Endothelial cell of umbilical vein (primary cell): ENCODE results near the gene SPATS2L. TPM values are rescaled to one million over a fixed set of nuclear protein-coding genes. Genes with fewer than 3 reads are reported as not detected.

Experiments
- BruUV-seq: library from RNA; stranded (reverse); fragments of 400-500 nt; replicated peaks from 2 replicates; lab custom pipeline; 2021; lab: Mats Ljungman, UMichigan
- CTCF ChIA-PET: fragments of 300-600, 350-600 bp; sonication (Branson Sonifier 250); formaldehyde crosslinking; loops from one replicate; lab custom pipeline; 2021; ENCODE audit warnings: antibody characterized with exemption, inconsistent platforms; lab: Charles Lee
- POLR2A ChIA-PET: fragments of 300-600, 350-600 bp; sonication (Branson Sonifier 250); formaldehyde crosslinking; loops from one replicate; lab custom pipeline; 2021; ENCODE audit warnings: antibody characterized with exemption, inconsistent platforms; lab: Charles Lee
- DNase-seq: peaks from one replicate; pipeline ENCODE4 v3.0.0-alpha.2; 2011; ENCODE audit warnings: low read depth, low spot score
- FAIRE-seq: peaks from 2 replicates; lab custom pipeline; 2011; peaks lifted over from hg19 to GRCh38; lab: Jason Lieb, UNC
- H2AFZ ChIP-seq: 2 replicates; pipeline ENCODE4 v1.6.0; 2012; ENCODE audit warnings: low read depth, low read length, control low read depth, inconsistent platforms
- H3K27ac ChIP-seq: 2 replicates; pipeline ENCODE4 v1.5.1; 2011; ENCODE audit warnings: low read depth, mild to moderate bottlenecking, control low read depth, low read length, moderate library complexity; ENCODE audit not compliant: insufficient read depth
- H3K27me3 ChIP-seq, 2 experiments: 2 replicates each; pipeline versions ENCODE4 v1.6.0 to v1.6.1; 2011; ENCODE audit warnings: low read length in 2 of 2, mixed read lengths in 1 of 2; ENCODE audit not compliant: control insufficient read depth in 2 of 2, insufficient read depth in 2 of 2
- H3K36me3 ChIP-seq, 2 experiments: 2 replicates in 1 of 2; 3 replicates in 1 of 2; pipeline ENCODE4 v1.5.1; 2011; ENCODE audit warnings: low read length in 2 of 2, mild to moderate bottlenecking in 1 of 2, moderate library complexity in 1 of 2; ENCODE audit not compliant: control insufficient read depth in 2 of 2, insufficient read depth in 2 of 2; ENCODE audit errors: extremely low read depth in 1 of 2
- H3K4me1 ChIP-seq: 3 replicates; pipeline ENCODE4 v1.5.1; 2011; ENCODE audit warnings: mild to moderate bottlenecking, low read length; ENCODE audit not compliant: control insufficient read depth, insufficient read depth; ENCODE audit errors: extremely low read depth
- H3K4me2 ChIP-seq: 2 replicates; pipeline ENCODE4 v1.6.1; 2011; ENCODE audit warnings: low read length, control low read depth, mixed read lengths; ENCODE audit not compliant: insufficient read depth
- H3K4me3 ChIP-seq, 3 experiments: fragments of 200-600 bp in 1 of 3; sonication (generic), shearing (Covaris generic) in 1 of 3; replicated peaks in 1 of 3; 2 replicates each; pipeline ENCODE4 v1.5.1; 2011 to 2016; ENCODE audit warnings: control low read depth in 3 of 3, low read length in 3 of 3, mild to moderate bottlenecking in 2 of 3, inconsistent platforms in 1 of 3, low read depth in 1 of 3, moderate library complexity in 1 of 3; ENCODE audit not compliant: insufficient read depth in 1 of 3
- H3K79me2 ChIP-seq: 2 replicates; pipeline ENCODE4 v1.6.0; 2012; ENCODE audit warnings: low read length, inconsistent platforms; ENCODE audit not compliant: control insufficient read depth, insufficient read depth
- H3K9ac ChIP-seq: replicated peaks from 2 replicates; pipeline ENCODE3; 2011; ENCODE audit warnings: low read length, control low read depth; ENCODE audit not compliant: insufficient read depth; ENCODE audit errors: extremely low read depth
- H3K9me1 ChIP-seq: replicated peaks from 3 replicates; pipeline ENCODE4 v1.6.0; 2011; ENCODE audit warnings: mild to moderate bottlenecking, low read length; ENCODE audit not compliant: control insufficient read depth, insufficient read depth; ENCODE audit errors: extremely low read depth
- H3K9me3 ChIP-seq: replicated peaks from 2 replicates; pipeline ENCODE4 v1.5.1; 2012; ENCODE audit warnings: low read length, inconsistent platforms; ENCODE audit not compliant: control insufficient read depth, insufficient read depth
- H4K20me1 ChIP-seq: replicated peaks from 2 replicates; pipeline ENCODE3; 2011; ENCODE audit warnings: mild to moderate bottlenecking, low read length; ENCODE audit not compliant: control insufficient read depth, insufficient read depth; ENCODE audit errors: extremely low read depth
- EZH2 ChIP-seq: IDR thresholded peaks from 2 replicates; pipeline ENCODE4 v1.6.1; 2012; ENCODE audit warnings: borderline replicate concordance, low read depth, mild to moderate bottlenecking, moderate library complexity, low read length, inconsistent platforms; ENCODE audit not compliant: severe bottlenecking
- FOS ChIP-seq: IDR thresholded peaks from 2 replicates; pipeline ENCODE4 v1.6.1; 2011; ENCODE audit warnings: mild to moderate bottlenecking, low read length, moderate library complexity, borderline replicate concordance; ENCODE audit not compliant: insufficient read depth
- GATA2 ChIP-seq: IDR thresholded peaks from 2 replicates; pipeline ENCODE4 v1.7.0; 2011; ENCODE audit warnings: low read depth, mild to moderate bottlenecking, moderate library complexity, mixed read lengths, low read length; ENCODE audit not compliant: insufficient read length, insufficient read depth
- JUN ChIP-seq: IDR thresholded peaks from 2 replicates; pipeline ENCODE4 v1.6.1; 2011; ENCODE audit warnings: borderline replicate concordance, low read depth; ENCODE audit not compliant: insufficient read length, insufficient read depth
- MYC ChIP-seq: IDR thresholded peaks from one replicate; pipeline ENCODE4 v1.6.1; 2011; ENCODE audit warnings: mild to moderate bottlenecking, low read depth, low read length
- POLR2AphosphoS5 ChIP-seq: IDR thresholded peaks from 2 replicates; pipeline ENCODE4 v1.6.1; 2012; ENCODE audit warnings: low read depth, mild to moderate bottlenecking, control low read depth, low read length, moderate library complexity; ENCODE audit not compliant: insufficient read depth
- dilution Hi-C: fragments of 300-500 bp; cut with MboI; formaldehyde crosslinking; loops from one replicate; pipeline ENCODE4 v1.15.0; 2019; ENCODE audit warnings: low sequenced_read_pairs; ENCODE audit not compliant: extremely low pct_ligation_motif_present
- intact Hi-C: fragments of 100-400 bp; cut with micrococcal nuclease; formaldehyde crosslinking; loops from one replicate; pipeline ENCODE4 v1.10.0; 2022
- polyA plus RNA-seq, 4 experiments: library from polyadenylated mRNA; depleted of rRNA in 3 of 4; stranded (reverse) in 3 of 4; unstranded in 1 of 4; fragments of >200 nt; gene quantifications; 2 replicates each; pipeline versions ENCODE4 v1.2.1 to v1.2.3, GENCODE V29; 2011 to 2012; ENCODE audit warnings: missing spikeins in 1 of 4
- total RNA-seq: library from RNA; stranded (reverse); gene quantifications from 2 replicates; pipeline ENCODE4 v1.2.3, GENCODE V29; 2021
- TF ChIP-seq, protein P1 (sequence below), 2 donors: IDR thresholded peaks; 1 replicate in 1 of 2; 2 replicates in 1 of 2; pipeline ENCODE4 v1.5.1; 2011; ENCODE audit warnings: low read length in 2 of 2, mild to moderate bottlenecking in 2 of 2, moderate library complexity in 2 of 2, control low read depth in 1 of 2, inconsistent platforms in 1 of 2, low read depth in 1 of 2; ENCODE audit not compliant: insufficient read depth in 1 of 2; ENCODE audit errors: extremely low read depth in 1 of 2

Gene SPATS2L
- total and polyA plus RNA-seq, 2 donors (not counting 3 experiments of a cell fraction or from before 2014, with no cell fraction given), result 29.1 to 72.9 TPM

DNA sequence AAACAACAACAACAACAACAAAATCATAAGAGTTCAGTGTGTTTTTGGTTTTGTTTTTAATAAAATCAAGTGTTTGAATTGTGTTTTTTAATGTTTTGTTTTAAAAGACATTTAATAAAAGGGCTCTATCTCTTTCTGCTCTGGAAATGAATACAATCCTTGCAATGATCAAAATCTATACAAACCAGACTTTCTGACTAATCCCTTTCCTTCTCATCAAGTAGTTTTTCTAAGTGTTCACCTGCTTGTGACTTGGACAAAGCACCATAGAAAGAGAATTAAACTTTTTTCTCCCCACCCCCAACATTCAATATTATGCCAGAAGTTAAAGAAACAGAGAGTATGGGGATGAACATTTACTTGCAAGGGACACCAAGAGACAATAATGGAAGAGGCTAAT, 142.0 kb downstream of the SPATS2L start:
- dilution Hi-C loops (no loop called here), intact Hi-C loops (no loop called here)
- TF ChIP-seq EZH2, result no peak
- no peak for TF ChIP-seq FOS
- no peak for TF ChIP-seq MYC
- no peak for TF ChIP-seq POLR2AphosphoS5
- TF ChIP-seq, protein P1, sequence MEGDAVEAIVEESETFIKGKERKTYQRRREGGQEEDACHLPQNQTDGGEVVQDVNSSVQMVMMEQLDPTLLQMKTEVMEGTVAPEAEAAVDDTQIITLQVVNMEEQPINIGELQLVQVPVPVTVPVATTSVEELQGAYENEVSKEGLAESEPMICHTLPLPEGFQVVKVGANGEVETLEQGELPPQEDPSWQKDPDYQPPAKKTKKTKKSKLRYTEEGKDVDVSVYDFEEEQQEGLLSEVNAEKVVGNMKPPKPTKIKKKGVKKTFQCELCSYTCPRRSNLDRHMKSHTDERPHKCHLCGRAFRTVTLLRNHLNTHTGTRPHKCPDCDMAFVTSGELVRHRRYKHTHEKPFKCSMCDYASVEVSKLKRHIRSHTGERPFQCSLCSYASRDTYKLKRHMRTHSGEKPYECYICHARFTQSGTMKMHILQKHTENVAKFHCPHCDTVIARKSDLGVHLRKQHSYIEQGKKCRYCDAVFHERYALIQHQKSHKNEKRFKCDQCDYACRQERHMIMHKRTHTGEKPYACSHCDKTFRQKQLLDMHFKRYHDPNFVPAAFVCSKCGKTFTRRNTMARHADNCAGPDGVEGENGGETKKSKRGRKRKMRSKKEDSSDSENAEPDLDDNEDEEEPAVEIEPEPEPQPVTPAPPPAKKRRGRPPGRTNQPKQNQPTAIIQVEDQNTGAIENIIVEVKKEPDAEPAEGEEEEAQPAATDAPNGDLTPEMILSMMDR (IDR thresholded peaks at IDR 0.05; ENCODE audit: extremely low read depth in 1 of 2, insufficient read depth in 1 of 2, low read depth in 1 of 2, low read length in 2 of 2), result no peak
- TF ChIP-seq GATA2, result no peak
- TF ChIP-seq JUN, result no peak
- DNase-seq (no peak), FAIRE-seq (no peak)
- no peaks in the 10 kb centered on the region for H3K79me2 ChIP-seq
- H3K9me3 ChIP-seq, result no peaks in the 10 kb centered on the region
- H4K20me1 ChIP-seq, result no peaks in the 10 kb centered on the region
- ChIA-PET CTCF (interaction anchor here (1.3 to 1.8 kb wide), 2 partner anchors 23 to 33 kb away, joined by 4 to 5 read pairs; no protein-coding TSS in a partner anchor), POLR2A (no interaction called here)
- H3K9me1 ChIP-seq, result no peaks in the 10 kb centered on the region
- no peak overlapping the region for H3K4me2 ChIP-seq
- no peak overlapping the region for H3K9ac ChIP-seq
- H3K36me3 ChIP-seq, result no peaks in the 10 kb centered on the region
- BruUV-seq, result no TSS peak
- no peaks in the 10 kb centered on the region for H3K4me1 ChIP-seq
- H2AFZ ChIP-seq, result no peak overlapping the region
- H3K4me3 ChIP-seq, result no peak overlapping the region
- H3K27ac ChIP-seq, result no peak overlapping the region
- no peaks in the 10 kb centered on the region for H3K27me3 ChIP-seq
